Stimulated activated CD8-positive, alpha-beta memory T cell treated with anti-CD3 and anti-CD28 coated beads, Interleukin-15, amount 100 ng/mL, for 4 hours (primary cell): ENCODE data around the gene LIPI.
A peak's percentile ranks its signal among the peaks of the same experiment; 100 is the strongest.
"Not testable (repeated sequence)": the region's sequence is repeated elsewhere in the genome, so short reads cannot be mapped to it uniquely, and the experiment has no call there.

Source experiments
- DNase-seq, 2 donors: peaks; one replicate each; pipeline ENCODE4 v3.0.0-alpha.2; 2020; ENCODE audit warnings: low read depth in 2 of 2

LIPI gene

GRCh38 chr21:14210738-14211137 lies at the start of gene LIPI:
Gene LIPI, minus strand, starts transcription at chr21:14210955. Its CDS starts 110 bp downstream, at chr21:14210845.
- DNase-seq = no peak

GRCh38 chr21:14260174-14260764 lies 49.5 kb upstream of the LIPI start:
- DNase-seq = no peak

- no peak for DNase-seq
Observed at GRCh38 chr21:14259747-14260146, 49.0 kb upstream of the LIPI start.

- DNase-seq = no peak
Observed at GRCh38 chr21:14251336-14251735, 40.6 kb upstream of the LIPI start.

DNA sequence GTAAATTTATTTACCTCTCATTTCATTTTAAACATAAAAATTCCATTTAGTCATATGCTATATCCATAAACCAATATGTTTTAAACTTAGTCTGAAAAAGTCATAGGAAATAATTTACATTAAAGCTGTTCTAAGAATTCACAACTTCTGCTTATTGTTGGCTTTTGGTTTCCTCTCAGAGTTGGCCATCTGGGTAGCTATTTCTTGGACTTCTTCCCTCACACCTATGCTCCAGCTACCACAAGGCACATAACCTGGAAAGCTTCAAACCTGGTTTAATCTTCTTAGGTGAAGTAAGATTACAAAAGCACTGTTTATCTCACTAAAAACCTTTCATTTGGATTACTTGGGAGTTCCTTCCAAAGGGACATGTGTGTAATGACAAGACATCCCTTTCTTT lies 35.0 kb upstream of the LIPI start:
- no peak for DNase-seq

- no peak for DNase-seq
Observed at GRCh38 chr21:14244911-14245310, 34.2 kb upstream of the LIPI start.

DNA sequence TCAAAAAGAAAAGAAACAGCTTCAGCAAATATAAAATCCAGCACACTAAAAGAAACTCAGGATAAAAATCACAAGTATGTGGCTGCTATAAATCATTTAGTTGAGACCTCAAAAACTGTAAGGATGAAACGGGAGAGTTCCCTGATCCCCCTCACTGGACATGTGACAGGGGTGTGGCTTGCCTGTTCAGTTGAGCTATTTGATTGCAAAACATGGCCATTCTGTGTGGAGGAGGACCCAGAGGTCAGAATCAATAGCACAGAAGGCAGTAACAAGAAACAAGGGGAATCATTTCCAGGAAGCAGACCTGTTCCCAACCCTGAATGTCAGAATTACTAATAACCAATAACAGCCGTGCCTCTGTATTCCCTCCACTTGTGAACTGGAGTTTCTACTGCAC lies 33.1 kb upstream of the LIPI start:
- no peak for DNase-seq

DNA sequence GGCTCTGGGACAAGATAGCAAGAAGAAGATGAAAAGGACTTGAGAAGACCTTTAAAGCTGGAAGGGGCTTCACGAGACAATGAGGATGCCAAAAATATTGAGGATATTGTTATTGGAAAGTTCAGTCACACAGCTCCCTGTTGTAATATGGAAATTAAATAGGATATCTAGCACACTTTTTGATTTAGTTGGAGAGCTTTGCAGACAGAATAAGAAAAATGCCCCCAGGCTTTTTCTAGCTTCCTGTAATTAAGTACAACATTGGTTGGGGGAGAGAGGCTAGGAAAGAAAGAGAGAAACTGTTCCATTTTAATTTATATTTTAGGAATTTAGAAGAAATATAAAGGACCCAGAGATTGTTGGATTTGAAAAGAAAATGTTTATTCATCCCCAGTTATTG lies 32.7 kb upstream of the LIPI start:
- no peak for DNase-seq

GRCh38 chr21:14241297-14241696 lies 30.5 kb upstream of the LIPI start:
- DNase-seq = no peak

GRCh38 chr21:14239281-14239680 lies 28.5 kb upstream of the LIPI start:
- DNase-seq = no peak

DNA sequence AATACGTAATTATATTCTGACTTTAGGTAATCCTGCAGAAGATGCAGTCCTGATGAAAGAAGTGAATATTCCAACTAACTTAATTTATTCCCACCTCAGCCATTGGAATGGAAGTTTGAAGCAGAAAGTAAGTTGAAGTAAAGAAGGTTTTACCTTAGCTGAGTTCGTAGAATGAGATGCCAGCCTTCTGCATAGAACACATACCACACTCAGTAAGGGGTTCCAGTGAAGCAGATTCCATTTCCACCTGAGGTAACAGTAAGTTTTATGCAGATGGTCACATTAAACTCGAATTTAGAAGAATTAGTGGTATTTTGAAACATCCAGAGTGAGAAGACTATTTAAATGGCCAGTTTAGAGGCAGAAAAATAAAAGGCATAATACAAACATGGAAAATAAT lies 25.4 kb upstream of the LIPI start:
- DNase-seq = no peak

DNA sequence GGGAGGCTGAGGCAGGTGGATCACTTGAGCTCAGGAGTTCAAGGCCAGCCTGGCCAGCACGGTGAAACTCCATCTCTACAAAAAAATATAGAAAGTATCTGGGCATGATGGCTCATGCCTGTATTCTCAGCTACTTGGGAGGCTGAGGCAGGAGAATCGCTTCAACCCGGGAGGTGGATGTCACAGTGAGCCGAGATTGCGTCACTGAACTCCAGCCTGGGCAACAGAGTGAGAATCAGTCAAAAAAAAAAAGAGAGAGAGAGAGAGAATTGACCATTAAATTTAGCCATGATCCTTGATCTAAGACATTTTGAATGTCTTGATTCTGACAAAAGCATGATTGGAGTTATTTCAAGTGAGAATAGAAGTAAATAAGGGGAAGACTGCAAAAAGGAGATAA lies 24.3 kb upstream of the LIPI start:
- DNase-seq = no peak

- no peak for DNase-seq
Observed at GRCh38 chr21:14229399-14229798, 18.6 kb upstream of the LIPI start.

- no peak for DNase-seq
Observed at GRCh38 chr21:14223365-14223764, 12.6 kb upstream of the LIPI start.

- peak; percentile 54 to 56 for DNase-seq
Observed at GRCh38 chr21:14215971-14216641, 5.4 kb upstream of the LIPI start, which contains the start of gene RBM11. Gene RBM11, plus strand, starts transcription at chr21:14216157. Its CDS starts 30 bp downstream, at chr21:14216187.

DNA sequence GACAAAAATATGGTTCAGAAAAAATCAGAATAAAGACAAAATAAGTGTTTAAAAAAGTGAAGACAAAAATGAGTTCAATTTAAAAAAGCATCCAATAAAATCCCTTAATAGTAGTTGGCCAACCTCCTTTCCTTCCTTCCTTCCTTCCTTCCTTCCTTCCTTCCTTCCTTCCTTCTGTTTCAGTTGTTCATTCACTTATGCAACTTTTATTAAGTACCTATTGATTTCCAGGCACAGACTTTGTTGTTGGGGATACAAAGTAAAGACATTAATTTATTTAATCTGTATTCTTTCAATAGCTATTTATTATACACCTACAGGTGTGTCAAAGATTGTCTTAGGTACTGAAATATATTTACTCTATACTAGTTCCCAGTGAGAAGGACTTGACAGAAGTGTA lies 2.4 kb upstream of the LIPI start:
- DNase-seq = no peak

DNA sequence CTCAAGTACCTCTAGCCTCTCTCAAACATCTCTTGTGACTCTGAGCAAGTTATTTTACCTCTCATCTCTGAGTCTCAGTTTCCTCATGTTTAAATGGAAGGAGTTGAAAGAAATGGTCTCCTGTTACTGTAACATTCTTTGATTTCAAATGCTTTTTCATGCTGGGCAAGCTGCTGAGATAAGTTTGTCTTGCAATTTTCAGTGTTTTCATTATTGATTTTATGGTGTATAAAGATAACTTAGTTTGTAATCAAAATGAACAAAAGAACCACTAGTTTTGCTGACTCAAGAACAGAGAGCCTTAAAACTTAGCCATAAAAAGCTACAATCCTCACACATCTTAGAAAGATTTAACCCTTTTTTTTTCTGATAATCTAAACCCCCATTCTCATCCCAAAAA lies 4.5 kb downstream of the LIPI start:
- DNase-seq = no peak

DNA sequence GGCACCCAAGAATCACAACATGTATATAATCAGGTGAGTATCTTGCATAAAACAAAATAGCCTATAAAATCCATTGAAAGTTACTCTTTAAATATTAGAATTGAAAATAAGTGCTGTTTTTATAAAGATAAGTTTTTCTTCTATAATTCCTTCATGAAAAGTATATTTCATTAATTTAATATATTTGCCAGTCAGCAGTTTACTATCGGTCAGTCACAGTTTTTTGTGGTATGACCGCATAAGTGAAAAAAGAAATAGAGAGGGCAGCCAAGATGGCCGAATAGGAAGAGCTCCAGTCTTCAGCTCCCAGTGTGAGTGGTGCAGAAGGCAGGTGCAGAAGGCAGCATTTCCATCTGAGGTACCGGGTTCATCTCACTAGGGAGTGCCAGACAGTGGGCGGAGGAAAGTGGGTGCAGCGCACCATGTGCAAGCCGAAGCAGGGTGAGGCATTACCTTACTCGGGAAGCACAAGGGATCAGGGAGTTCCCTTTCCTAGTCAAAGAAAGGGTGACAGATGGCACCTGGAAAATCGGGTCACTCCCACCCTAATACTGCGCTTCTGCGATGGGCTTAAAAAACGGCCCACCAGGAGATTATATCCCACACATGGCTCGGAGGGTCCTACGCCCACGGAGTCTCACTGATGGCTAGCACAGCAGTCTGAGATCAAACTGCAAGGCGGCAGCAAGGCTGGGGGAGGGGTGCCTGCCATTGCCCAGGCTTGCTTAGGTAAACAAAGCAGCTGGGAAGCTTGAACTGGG lies 44.1 kb downstream of the LIPI start:
- not testable (repeated sequence) for DNase-seq

DNA sequence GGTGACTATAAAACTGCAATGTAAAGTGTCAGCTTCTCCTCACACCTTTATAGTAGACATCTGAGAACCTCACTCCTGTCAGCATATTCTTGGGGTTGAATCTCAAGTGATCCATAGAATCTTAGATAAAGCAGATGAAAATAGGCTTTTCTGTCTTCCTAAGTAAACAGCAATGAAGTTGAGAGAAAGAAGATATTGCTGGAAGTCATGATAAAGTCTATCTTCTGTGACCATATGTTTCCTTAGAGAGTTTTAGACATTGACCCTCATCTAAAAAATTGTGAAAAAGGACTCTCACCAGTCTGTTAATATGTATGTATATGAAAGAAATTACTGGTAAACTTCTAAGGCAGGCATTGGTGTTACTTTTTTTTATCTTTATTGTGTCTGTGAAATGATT lies 66.8 kb downstream of the LIPI start:
- DNase-seq = no peak

DNA sequence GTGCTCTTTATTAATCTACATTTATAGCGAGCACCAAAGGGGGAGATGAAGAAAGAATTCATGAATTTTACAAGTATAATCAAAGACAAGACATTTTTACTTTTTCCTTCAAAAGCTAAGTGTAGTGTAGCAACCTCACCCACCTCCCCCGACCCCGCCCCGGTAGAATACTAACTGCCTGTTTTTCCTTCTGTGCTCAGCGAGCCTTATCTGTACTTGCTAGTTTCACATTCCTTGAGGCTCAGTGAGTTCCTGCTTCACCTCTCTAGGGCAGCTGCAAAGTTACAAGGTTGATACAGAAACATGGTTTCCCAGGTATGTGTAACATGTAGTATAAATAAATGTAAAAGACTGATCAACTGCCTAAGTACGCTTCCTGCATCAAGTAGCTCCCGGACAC lies 86.5 kb downstream of the LIPI start:
- no peak for DNase-seq

DNA sequence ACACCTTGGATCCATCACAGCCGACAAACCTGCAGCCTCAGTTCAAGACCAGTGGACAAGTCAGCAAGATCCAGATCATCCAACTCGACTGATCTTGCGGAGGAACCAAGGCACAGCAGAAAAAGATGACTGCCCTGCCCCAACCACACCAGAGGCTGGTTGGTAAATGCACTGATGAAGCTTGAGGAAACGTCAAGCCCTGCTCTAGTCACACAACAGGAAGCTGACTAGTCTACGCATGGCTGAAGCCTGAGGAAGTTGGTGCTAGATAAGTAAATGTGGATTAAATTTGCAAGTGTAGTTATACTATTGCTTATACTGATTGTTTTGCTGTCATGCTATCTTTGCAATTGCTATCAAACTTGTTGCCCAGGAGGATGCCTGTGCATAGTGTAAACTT lies 89.0 kb downstream of the LIPI start:
- no peak for DNase-seq

- no peak for DNase-seq
Observed at GRCh38 chr21:14120091-14120734, 90.5 kb downstream of the LIPI start.

DNA sequence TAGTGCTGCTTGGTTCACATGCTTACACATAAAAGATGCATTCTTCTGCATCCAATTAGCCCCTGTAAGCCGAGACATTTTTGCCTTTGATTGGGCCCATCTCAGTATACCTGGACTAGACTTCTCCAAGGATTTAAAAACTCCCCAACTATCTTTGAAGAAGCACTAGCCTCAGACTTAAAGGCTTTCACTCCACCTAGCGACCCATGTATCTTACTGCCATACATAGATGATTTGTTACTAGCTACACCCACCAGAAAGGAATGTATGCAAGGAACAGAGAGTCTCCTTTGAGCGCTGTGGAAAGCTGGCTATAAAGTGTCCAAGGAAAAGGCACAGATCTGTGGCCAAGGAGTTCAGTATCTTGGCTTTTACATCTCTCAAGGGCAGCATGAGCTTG lies 91.7 kb downstream of the LIPI start:
- DNase-seq = no peak
